Caco-2 (cell line): ENCODE results near the gene CPAMD8. TPM values are rescaled to one million over a fixed set of nuclear protein-coding genes. Genes with fewer than 3 reads are reported as not detected.

Experiments
- BruUV-seq: library from RNA; stranded (reverse); fragments of 400-500 nt; replicated peaks from 2 replicates; lab custom pipeline; 2021; lab: Mats Ljungman, UMichigan
- CTCF ChIA-PET: fragments of 300-600 bp; sonication (Branson Sonifier 250); formaldehyde crosslinking; loops from one replicate; lab custom pipeline; 2022; ENCODE audit warnings: antibody characterized with exemption; lab: Charles Lee
- POLR2A ChIA-PET: fragments of 300-600 bp; sonication (Branson Sonifier 250); formaldehyde crosslinking; loops from one replicate; lab custom pipeline; 2022; ENCODE audit warnings: antibody characterized with exemption; lab: Charles Lee
- DNase-seq, 2 experiments: peaks; one replicate each; pipeline versions ENCODE4 v3.0.0 to v3.0.0-alpha.2; 2020 to 2022
- H3K27me3 ChIP-seq: replicated peaks from 2 replicates; pipeline ENCODE4 v1.6.0; 2011; ENCODE audit warnings: low read length; ENCODE audit not compliant: control insufficient read depth, insufficient read depth
- H3K36me3 ChIP-seq: 2 replicates; pipeline ENCODE4 v1.5.1; 2011; ENCODE audit warnings: low read length; ENCODE audit not compliant: control insufficient read depth, insufficient read depth
- H3K4me1 ChIP-seq: fragments of 250-450 bp; sonication (Bioruptor Pico); 2 replicates; pipeline ENCODE4 v1.5.1; 2020; ENCODE audit warnings: mild to moderate bottlenecking
- H3K4me3 ChIP-seq: 2 replicates; pipeline ENCODE4 v1.5.1; 2011; ENCODE audit warnings: low read depth, mild to moderate bottlenecking, control low read depth, low read length
- H3K9me3 ChIP-seq: fragments of 250-450 bp; sonication (Bioruptor Pico); 2 replicates; pipeline ENCODE4 v1.5.1; 2020; ENCODE audit warnings: mild to moderate bottlenecking, moderate library complexity
- H3K27ac Mint-ChIP-seq: one replicate; pipeline ENCODE4 v1.8.0; 2022; ENCODE audit warnings: mixed read lengths; ENCODE audit not compliant: unreplicated experiment
- H3K27me3 Mint-ChIP-seq: one replicate; pipeline ENCODE4 v1.8.0; 2022; ENCODE audit warnings: mixed read lengths; ENCODE audit not compliant: insufficient read depth, unreplicated experiment
- H3K36me3 Mint-ChIP-seq: one replicate; pipeline ENCODE4 v1.8.0; 2022; ENCODE audit warnings: mild to moderate bottlenecking, mixed read lengths; ENCODE audit not compliant: insufficient read depth, unreplicated experiment
- H3K4me1 Mint-ChIP-seq: one replicate; pipeline ENCODE4 v1.8.0; 2022; ENCODE audit warnings: low read depth, mixed read lengths; ENCODE audit not compliant: unreplicated experiment
- H3K4me3 Mint-ChIP-seq: one replicate; pipeline ENCODE4 v1.8.0; 2022; ENCODE audit warnings: mild to moderate bottlenecking, moderate library complexity, mixed read lengths; ENCODE audit not compliant: unreplicated experiment
- H3K9me3 Mint-ChIP-seq: one replicate; pipeline ENCODE4 v1.8.0; 2022; ENCODE audit warnings: mixed read lengths; ENCODE audit not compliant: unreplicated experiment
- CTCF ChIP-seq, 2 experiments: fragments of 200-600 bp in 1 of 2; IDR thresholded peaks; 1 replicate in 1 of 2; 2 replicates in 1 of 2; pipeline versions ENCODE4 v1.5.1 to v1.8.0; 2011 to 2022; ENCODE audit warnings: antibody characterized with exemption in 1 of 2, control low read depth in 1 of 2, inconsistent platforms in 1 of 2, low read depth in 1 of 2, low read length in 1 of 2, mild to moderate bottlenecking in 1 of 2, moderate library complexity in 1 of 2; ENCODE audit not compliant: insufficient read depth in 1 of 2, severe bottlenecking in 1 of 2, unreplicated experiment in 1 of 2
- intact Hi-C: fragments of 100-400 bp; cut with micrococcal nuclease; formaldehyde crosslinking; loops from one replicate; pipeline ENCODE4 v1.10.0; 2022; ENCODE audit not compliant: unreplicated experiment
- total RNA-seq: library from RNA; stranded (reverse); gene quantifications from 2 replicates; pipeline ENCODE4 v1.2.3, GENCODE V29; 2022

Gene CPAMD8
- total RNA-seq, 1 experiment from 2014 or later, result 1.1 TPM

- no peak overlapping the region for H3K27ac Mint-ChIP-seq
- Histone ChIP-seq H3K27me3 (no peaks in the 10 kb centered on the region), H3K36me3 (no peaks in the 10 kb centered on the region; the same call in 1 of the 2 replicates), H3K9me3 (no peaks in the 10 kb centered on the region), H3K4me3 (no peak overlapping the region), H3K4me1 (no peaks in the 10 kb centered on the region)
- H3K27me3 Mint-ChIP-seq, result no peaks in the 10 kb centered on the region
- no peak overlapping the region for H3K4me3 Mint-ChIP-seq
- H3K9me3 Mint-ChIP-seq, result no peaks in the 10 kb centered on the region
- no peaks in the 10 kb centered on the region for H3K4me1 Mint-ChIP-seq
- POLR2A ChIA-PET, result no interaction called here
- no peak for TF ChIP-seq CTCF (IDR thresholded peaks at IDR 0.05; ENCODE audit: insufficient read depth in 1 of 2, low read depth in 1 of 2, low read length in 1 of 2, severe bottlenecking in 1 of 2, unreplicated experiment in 1 of 2)
- CTCF ChIA-PET, result no interaction called here
- H3K36me3 Mint-ChIP-seq, result peaks cover 41% of the 10 kb centered on the region
- no peak for DNase-seq
- intact Hi-C loops, result no loop called here
- BruUV-seq, result no TSS peak
Observed at GRCh38 chr19:17048885-17049453, 22.4 kb upstream of the CPAMD8 start.

DNA sequence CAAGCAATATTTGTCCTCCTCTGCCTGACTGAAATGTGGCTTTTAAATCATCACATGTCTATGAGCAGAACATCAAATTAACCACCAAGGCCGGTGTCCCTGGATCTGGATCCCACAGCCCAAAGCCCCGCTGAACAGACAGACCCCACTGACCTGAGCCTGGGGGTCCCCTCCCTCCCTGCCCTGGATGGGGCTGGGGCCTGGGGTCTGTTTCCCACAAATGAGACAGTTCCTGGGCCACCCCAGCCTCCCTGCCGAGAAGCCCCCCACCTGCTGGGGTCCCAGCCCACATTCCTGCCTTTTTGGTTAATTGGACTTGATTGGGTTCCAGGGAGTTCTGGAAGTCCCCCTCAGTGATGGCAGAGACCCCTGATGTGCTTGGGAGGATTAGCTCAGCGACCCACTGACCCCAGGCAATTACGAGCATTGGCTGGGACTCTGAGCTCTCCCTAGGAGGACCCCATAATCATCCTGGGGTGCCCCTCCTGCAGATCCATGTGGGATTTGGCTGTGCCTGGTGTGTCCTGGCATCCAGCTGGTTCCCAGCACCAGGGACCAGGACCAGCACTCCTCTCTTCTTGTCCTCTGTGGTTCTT lies 19.4 kb upstream of the CPAMD8 start:
- no peak overlapping the region for H3K27ac Mint-ChIP-seq
- no peaks in the 10 kb centered on the region for H3K4me1 ChIP-seq
- intact Hi-C loops, result no loop called here
- H3K4me3 ChIP-seq, result no peak overlapping the region
- CTCF ChIA-PET, result no interaction called here
- H3K27me3 Mint-ChIP-seq, result no peaks in the 10 kb centered on the region
- no peaks in the 10 kb centered on the region for H3K9me3 ChIP-seq
- H3K4me1 Mint-ChIP-seq, result no peaks in the 10 kb centered on the region
- no peak overlapping the region for H3K4me3 Mint-ChIP-seq
- TF ChIP-seq CTCF (IDR thresholded peaks at IDR 0.05; ENCODE audit: insufficient read depth in 1 of 2, low read depth in 1 of 2, low read length in 1 of 2, severe bottlenecking in 1 of 2, unreplicated experiment in 1 of 2), result no peak
- no TSS peak for BruUV-seq
- H3K36me3 Mint-ChIP-seq, result peaks cover 19% of the 10 kb centered on the region
- DNase-seq, result no peak
- no peaks in the 10 kb centered on the region; the same call in 1 of the 2 replicates for H3K36me3 ChIP-seq
- H3K27me3 ChIP-seq, result no peaks in the 10 kb centered on the region
- POLR2A ChIA-PET, result no interaction called here
- H3K9me3 Mint-ChIP-seq, result no peaks in the 10 kb centered on the region

GRCh38 chr19:17043744-17044143 lies 17.1 kb upstream of the CPAMD8 start:
- DNase-seq, result no peak
- no peak for TF ChIP-seq CTCF (IDR thresholded peaks at IDR 0.05; ENCODE audit: insufficient read depth in 1 of 2, low read depth in 1 of 2, low read length in 1 of 2, severe bottlenecking in 1 of 2, unreplicated experiment in 1 of 2)
- Histone ChIP-seq H3K4me3 (no peak overlapping the region), H3K36me3 (no peaks in the 10 kb centered on the region), H3K4me1 (no peaks in the 10 kb centered on the region), H3K27me3 (no peaks in the 10 kb centered on the region), H3K9me3 (no peaks in the 10 kb centered on the region)
- Mint-ChIP-seq H3K4me3 (no peak overlapping the region), H3K9me3 (no peaks in the 10 kb centered on the region), H3K36me3 (no peaks in the 10 kb centered on the region), H3K27me3 (peaks cover 5% of the 10 kb centered on the region), H3K27ac (no peak overlapping the region), H3K4me1 (no peaks in the 10 kb centered on the region)
- intact Hi-C loops, result no loop called here
- BruUV-seq, result no TSS peak
- CTCF ChIA-PET, result no interaction called here
- POLR2A ChIA-PET, result no interaction called here
